ENCODE results near the gene KAT6B. TPM values are rescaled to one million over a fixed set of nuclear protein-coding genes. Genes with fewer than 3 reads are reported as not detected.

KAT6B gene
- total RNA-seq, 1 donor from 2014 or later, result 21.7 TPM

- Histone ChIP-seq H3K79me2 (ENCODE audit: insufficient read depth, low read length) (peaks cover 12% of the 10 kb centered on the region), H3K9me3 (ENCODE audit: insufficient read depth, low read depth, low read length) (no peaks in the 10 kb centered on the region), H3K27me3 (ENCODE audit: insufficient read depth, low read length) (no peaks in the 10 kb centered on the region), H2AFZ (ENCODE audit: low read depth, low read length) (no peak overlapping the region), H3K4me1 (ENCODE audit: insufficient read depth, low read length) (peaks cover 22% of the 10 kb centered on the region), H3K4me2 (ENCODE audit: low read length) (no peak overlapping the region), H3K27ac (ENCODE audit: low read depth, low read length) (no peak overlapping the region), H3K36me3 (ENCODE audit: insufficient read depth, low read length) (no peaks in the 10 kb centered on the region), H4K20me1 (ENCODE audit: insufficient read depth, low read length) (peaks cover 29% of the 10 kb centered on the region), H3K9ac (ENCODE audit: low read length) (no peak overlapping the region), H3K4me3 (ENCODE audit: insufficient read depth, low read depth, low read length) (no peak overlapping the region)
- peaks cover 24% of the 10 kb centered on the region for H3K4me1 Mint-ChIP-seq (ENCODE audit: low read depth, unreplicated experiment)
- H3K36me3 Mint-ChIP-seq (ENCODE audit: low read depth, unreplicated experiment), result no peaks in the 10 kb centered on the region
- no peak overlapping the region for H3K4me3 Mint-ChIP-seq (ENCODE audit: unreplicated experiment)
- TF ChIP-seq EZH2 (IDR thresholded peaks at IDR 0.05; ENCODE audit: insufficient read depth, low read length) (no peak), CTCF (IDR thresholded peaks at IDR 0.05; ENCODE audit: insufficient read depth, low read depth, low read length) (no peak)
- no peaks in the 10 kb centered on the region for H3K27me3 Mint-ChIP-seq (ENCODE audit: low read depth, unreplicated experiment)
- H3K27ac Mint-ChIP-seq (ENCODE audit: unreplicated experiment), result no peak overlapping the region
- no peaks in the 10 kb centered on the region for H3K9me3 Mint-ChIP-seq (ENCODE audit: unreplicated experiment)
- no peak for FAIRE-seq
- DNase-seq (ENCODE audit: low read depth), result no peak
Observed at GRCh38 chr10:74932648-74933047, 106.2 kb downstream of the KAT6B start.

- no peak for DNase-seq (ENCODE audit: low read depth)
- H3K4me1 Mint-ChIP-seq (ENCODE audit: low read depth, unreplicated experiment), result peaks cover 10% of the 10 kb centered on the region
- peaks cover 41% of the 10 kb centered on the region for H4K20me1 ChIP-seq (ENCODE audit: insufficient read depth, low read length)
Observed at GRCh38 chr10:74934100-74934812, 107.9 kb downstream of the KAT6B start.

More at GRCh38 chr10:74934100-74934812, 107.9 kb downstream of the KAT6B start:
- H3K4me3 Mint-ChIP-seq (ENCODE audit: unreplicated experiment), result no peak overlapping the region
- Histone ChIP-seq H3K79me2 (ENCODE audit: insufficient read depth, low read length) (peaks cover 24% of the 10 kb centered on the region), H3K27ac (ENCODE audit: low read depth, low read length) (no peak overlapping the region), H3K9ac (ENCODE audit: low read length) (no peak overlapping the region), H3K27me3 (ENCODE audit: insufficient read depth, low read length) (no peaks in the 10 kb centered on the region), H2AFZ (ENCODE audit: low read depth, low read length) (no peak overlapping the region), H3K36me3 (ENCODE audit: insufficient read depth, low read length) (no peaks in the 10 kb centered on the region), H3K4me2 (ENCODE audit: low read length) (no peak overlapping the region), H3K9me3 (ENCODE audit: insufficient read depth, low read depth, low read length) (no peaks in the 10 kb centered on the region), H3K4me3 (ENCODE audit: insufficient read depth, low read depth, low read length) (no peak overlapping the region), H3K4me1 (ENCODE audit: insufficient read depth, low read length) (peaks cover 7% of the 10 kb centered on the region)
- no peak for TF ChIP-seq EZH2 (IDR thresholded peaks at IDR 0.05; ENCODE audit: insufficient read depth, low read length)
- no peak for TF ChIP-seq CTCF (IDR thresholded peaks at IDR 0.05; ENCODE audit: insufficient read depth, low read depth, low read length)
- H3K27me3 Mint-ChIP-seq (ENCODE audit: low read depth, unreplicated experiment), result no peaks in the 10 kb centered on the region
- no peak for FAIRE-seq
- no peak overlapping the region for H3K27ac Mint-ChIP-seq (ENCODE audit: unreplicated experiment)
- H3K9me3 Mint-ChIP-seq (ENCODE audit: unreplicated experiment), result no peaks in the 10 kb centered on the region
- peaks cover 2% of the 10 kb centered on the region for H3K36me3 Mint-ChIP-seq (ENCODE audit: low read depth, unreplicated experiment)

All from astrocyte (in vitro differentiated cells and primary cell).